Prostate gland (tissue), 2 donors: ENCODE data around the gene TRIM77.
"Not testable (repeated sequence)": the region's sequence is repeated elsewhere in the genome, so short reads cannot be mapped to it uniquely, and the experiment has no call there.

Experiments used
- CTCF ChIP-seq, 4 experiments: fragments of 200-600 bp in 2 of 4; fragments of 450-650 bp in 2 of 4; sonication (generic) in 2 of 4; IDR thresholded peaks; 1 replicate in 3 of 4; 2 replicates in 1 of 4; pipeline ENCODE4 v1.5.1; 2016 to 2019; ENCODE audit warnings: antibody characterized with exemption in 4 of 4, mild to moderate bottlenecking in 2 of 4, moderate library complexity in 2 of 4
- POLR2A ChIP-seq: fragments of 450-650 bp; IDR thresholded peaks from one replicate; pipeline ENCODE4 v1.6.1; 2016; ENCODE audit warnings: antibody characterized with exemption, mild to moderate bottlenecking

DNA sequence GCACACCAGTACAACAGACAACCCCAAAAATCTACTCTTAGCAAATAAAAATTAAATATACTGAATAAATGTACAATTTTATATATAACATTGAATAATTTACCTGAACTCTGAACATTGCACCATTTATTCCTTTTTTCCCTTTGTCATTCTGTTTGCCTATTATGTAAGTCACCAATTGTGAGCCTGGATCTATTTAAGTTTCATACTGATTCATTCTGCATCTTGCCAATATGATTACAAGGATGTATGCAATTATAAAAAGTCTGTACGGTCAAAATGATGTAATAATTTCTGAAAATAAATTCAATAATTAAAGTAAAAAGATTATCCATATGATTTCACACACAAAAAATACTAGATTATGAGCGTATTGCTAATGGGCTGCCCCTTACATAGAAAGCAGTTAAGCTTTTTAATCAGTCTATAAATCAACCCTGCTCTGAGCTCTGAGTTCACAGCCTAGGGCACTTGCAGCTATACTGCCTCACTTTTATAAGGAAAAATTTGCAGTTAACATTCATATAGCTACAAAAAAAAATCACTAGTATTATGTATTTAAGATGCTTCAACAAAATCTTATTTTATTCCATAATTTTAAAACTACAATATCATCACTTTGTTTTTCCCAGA, 14.9 kb downstream of the TRIM77 start:
- TF ChIP-seq CTCF (IDR thresholded peaks at IDR 0.05); POLR2A: not testable (repeated sequence)
